ENCODE results near the gene FIGN. TPM values are rescaled to one million over a fixed set of nuclear protein-coding genes. Genes with fewer than 3 reads are reported as not detected.

FIGN gene
- total and polyA plus RNA-seq, 2 experiments from 2014 or later, result 1.4 to 4.5 TPM

- Histone ChIP-seq H3K79me2 (no peaks in the 10 kb centered on the region), H3K4me3 (no peak overlapping the region), H3K4me2 (no peak overlapping the region), H3K27ac (no peak overlapping the region), H4K20me1 (ENCODE audit: insufficient read depth, poor library complexity, severe bottlenecking) (no peaks in the 10 kb centered on the region), H2AFZ (no peak overlapping the region), H3K9me2 (replicated peaks; ENCODE audit: insufficient read depth) (no peaks in the 10 kb centered on the region), H3K9me3 (ENCODE audit: low read depth) (no peaks in the 10 kb centered on the region), H3K36me3 (replicated peaks; ENCODE audit: insufficient read depth, low read depth) (no peaks in the 10 kb centered on the region), H3K4me1 (ENCODE audit: insufficient read depth) (no peaks in the 10 kb centered on the region), H3K27me3 (no peaks in the 10 kb centered on the region)
- 66% methylated on average over 4 of the region's 4 CpGs for WGBS (ENCODE audit: low lambda C conversion rate, missing lambda C conversion rate)
- DNase-seq (ENCODE audit: low spot score), result no peak
- TF ChIP-seq CTCF (IDR thresholded peaks at IDR 0.05; ENCODE audit: poor library complexity) (no peak), EZH2phosphoT487 (IDR thresholded peaks at IDR 0.05; ENCODE audit: low read depth, severe bottlenecking, unreplicated experiment) (no peak), EZH2 (IDR thresholded peaks at IDR 0.05; ENCODE audit: borderline replicate concordance) (no peak)
Observed at GRCh38 chr2:163604941-163605555, 130.8 kb downstream of the FIGN start.

DNA sequence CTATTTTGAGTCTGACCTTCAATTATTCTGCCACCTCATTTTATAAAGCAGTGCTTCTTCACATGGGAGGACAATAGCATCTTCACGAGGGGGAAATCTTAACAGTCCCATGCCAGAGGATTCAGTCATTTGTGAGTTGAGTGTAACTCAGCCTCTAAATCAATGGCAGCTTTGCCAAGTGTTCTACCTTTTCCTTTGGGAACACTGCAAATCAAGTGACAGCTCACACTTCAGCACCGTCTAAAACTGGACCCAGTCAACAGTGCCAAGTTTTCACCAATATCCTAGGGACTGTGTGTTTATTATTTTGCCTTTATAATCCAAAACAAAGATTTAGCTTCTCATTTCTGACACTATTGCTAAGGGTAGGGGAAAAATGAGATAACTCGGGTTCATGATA lies 133.6 kb downstream of the FIGN start:
- H3K27ac ChIP-seq, result no peak overlapping the region
- no peak for DNase-seq (ENCODE audit: low spot score)
- H4K20me1 ChIP-seq (ENCODE audit: insufficient read depth, poor library complexity, severe bottlenecking), result no peaks in the 10 kb centered on the region
- no peak overlapping the region for H3K4me2 ChIP-seq
- H3K79me2 ChIP-seq, result no peaks in the 10 kb centered on the region
- no peaks in the 10 kb centered on the region for H3K36me3 ChIP-seq (replicated peaks; ENCODE audit: insufficient read depth, low read depth)
- TF ChIP-seq EZH2 (IDR thresholded peaks at IDR 0.05; ENCODE audit: borderline replicate concordance) (no peak), EZH2phosphoT487 (IDR thresholded peaks at IDR 0.05; ENCODE audit: low read depth, severe bottlenecking, unreplicated experiment) (no peak), CTCF (IDR thresholded peaks at IDR 0.05; ENCODE audit: poor library complexity) (no peak)
- H3K4me3 ChIP-seq, result no peak overlapping the region
- H2AFZ ChIP-seq, result no peak overlapping the region
- H3K27me3 ChIP-seq, result no peaks in the 10 kb centered on the region
- no peaks in the 10 kb centered on the region for H3K9me3 ChIP-seq (ENCODE audit: low read depth)
- whole genome bisulfite sequencing (ENCODE audit: low lambda C conversion rate, missing lambda C conversion rate), result 68% methylated on average over 3 of the region's 3 CpGs
- H3K4me1 ChIP-seq (ENCODE audit: insufficient read depth), result no peaks in the 10 kb centered on the region
- H3K9me2 ChIP-seq (replicated peaks; ENCODE audit: insufficient read depth), result no peaks in the 10 kb centered on the region

DNA sequence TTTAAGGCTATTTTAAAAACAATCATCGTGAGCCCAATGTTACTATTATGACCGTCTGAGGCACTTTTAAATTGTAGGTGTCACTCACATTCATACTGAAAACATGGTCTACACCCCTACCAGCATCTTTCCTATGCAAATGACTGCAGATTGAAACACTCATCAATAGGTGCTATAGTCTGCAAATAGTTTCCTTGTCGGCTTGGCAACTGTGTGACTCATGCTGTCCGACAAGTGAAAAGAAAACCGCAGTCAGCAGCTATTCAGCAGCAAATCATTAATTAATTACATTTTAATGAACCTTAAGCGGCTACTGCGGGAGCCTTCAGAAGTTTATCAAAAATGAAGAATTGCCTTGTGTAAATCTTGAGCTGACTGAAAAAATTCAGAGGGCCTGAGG lies 134.4 kb downstream of the FIGN start:
- Histone ChIP-seq H3K27me3 (no peaks in the 10 kb centered on the region), H3K36me3 (replicated peaks; ENCODE audit: insufficient read depth, low read depth) (no peaks in the 10 kb centered on the region), H3K9me2 (replicated peaks; ENCODE audit: insufficient read depth) (no peaks in the 10 kb centered on the region), H3K4me3 (no peak overlapping the region), H3K9me3 (ENCODE audit: low read depth) (no peaks in the 10 kb centered on the region), H3K27ac (no peak overlapping the region), H3K79me2 (no peaks in the 10 kb centered on the region), H2AFZ (no peak overlapping the region), H3K4me2 (no peak overlapping the region), H3K4me1 (ENCODE audit: insufficient read depth) (no peaks in the 10 kb centered on the region), H4K20me1 (ENCODE audit: insufficient read depth, poor library complexity, severe bottlenecking) (no peaks in the 10 kb centered on the region)
- WGBS (ENCODE audit: low lambda C conversion rate, missing lambda C conversion rate), result 40% methylated on average over 7 of the region's 7 CpGs
- DNase-seq (ENCODE audit: low spot score), result no peak
- TF ChIP-seq EZH2 (IDR thresholded peaks at IDR 0.05; ENCODE audit: borderline replicate concordance) (no peak), EZH2phosphoT487 (IDR thresholded peaks at IDR 0.05; ENCODE audit: low read depth, severe bottlenecking, unreplicated experiment) (no peak), CTCF (IDR thresholded peaks at IDR 0.05; ENCODE audit: poor library complexity) (no peak)

Data from hepatocyte (in vitro differentiated cells).